ENCODE measurements around the gene C2orf76. TPM values are rescaled to one million over a fixed set of nuclear protein-coding genes. Genes with fewer than 3 reads are reported as not detected.

The C2orf76 gene
- total RNA-seq, 1 donor from 2014 or later: 11.7 TPM

DNA sequence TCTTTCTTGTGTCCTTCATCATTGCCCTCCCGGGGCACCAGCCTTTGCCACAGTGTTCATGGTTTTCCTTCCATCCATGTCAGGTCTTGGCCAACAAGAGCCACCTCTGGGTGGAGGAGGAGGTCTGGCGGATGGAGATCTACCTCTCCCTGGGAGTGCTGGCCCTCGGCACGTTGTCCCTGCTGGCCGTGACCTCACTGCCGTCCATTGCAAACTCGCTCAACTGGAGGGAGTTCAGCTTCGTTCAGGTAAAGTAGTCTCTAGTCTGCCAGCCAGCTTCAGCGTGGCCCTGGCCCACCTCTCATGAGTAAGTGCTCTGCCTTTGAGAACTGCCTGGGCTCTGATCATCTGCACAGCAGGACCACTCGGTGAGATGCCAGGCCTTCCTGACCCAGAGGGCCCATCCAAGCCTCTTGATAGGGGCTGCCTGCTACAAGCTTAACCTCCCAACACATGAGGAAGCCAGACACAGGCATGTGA lies 112.0 kb downstream of the C2orf76 start:
- TF ChIP-seq, protein P1, sequence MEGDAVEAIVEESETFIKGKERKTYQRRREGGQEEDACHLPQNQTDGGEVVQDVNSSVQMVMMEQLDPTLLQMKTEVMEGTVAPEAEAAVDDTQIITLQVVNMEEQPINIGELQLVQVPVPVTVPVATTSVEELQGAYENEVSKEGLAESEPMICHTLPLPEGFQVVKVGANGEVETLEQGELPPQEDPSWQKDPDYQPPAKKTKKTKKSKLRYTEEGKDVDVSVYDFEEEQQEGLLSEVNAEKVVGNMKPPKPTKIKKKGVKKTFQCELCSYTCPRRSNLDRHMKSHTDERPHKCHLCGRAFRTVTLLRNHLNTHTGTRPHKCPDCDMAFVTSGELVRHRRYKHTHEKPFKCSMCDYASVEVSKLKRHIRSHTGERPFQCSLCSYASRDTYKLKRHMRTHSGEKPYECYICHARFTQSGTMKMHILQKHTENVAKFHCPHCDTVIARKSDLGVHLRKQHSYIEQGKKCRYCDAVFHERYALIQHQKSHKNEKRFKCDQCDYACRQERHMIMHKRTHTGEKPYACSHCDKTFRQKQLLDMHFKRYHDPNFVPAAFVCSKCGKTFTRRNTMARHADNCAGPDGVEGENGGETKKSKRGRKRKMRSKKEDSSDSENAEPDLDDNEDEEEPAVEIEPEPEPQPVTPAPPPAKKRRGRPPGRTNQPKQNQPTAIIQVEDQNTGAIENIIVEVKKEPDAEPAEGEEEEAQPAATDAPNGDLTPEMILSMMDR (conservative IDR thresholded peaks at IDR 0.05): no peak
- Mint-ChIP-seq H3K9me3 (no peaks in the 10 kb centered on the region), H3K36me3 (no peaks in the 10 kb centered on the region), H3K27ac (no peak overlapping the region), H3K4me3 (no peak overlapping the region), H3K4me1 (ENCODE audit: unreplicated experiment) (peaks cover 36% of the 10 kb centered on the region), H3K27me3 (no peaks in the 10 kb centered on the region)
- DNase-seq (ENCODE audit: extremely low spot score, unreplicated experiment): no peak

DNA sequence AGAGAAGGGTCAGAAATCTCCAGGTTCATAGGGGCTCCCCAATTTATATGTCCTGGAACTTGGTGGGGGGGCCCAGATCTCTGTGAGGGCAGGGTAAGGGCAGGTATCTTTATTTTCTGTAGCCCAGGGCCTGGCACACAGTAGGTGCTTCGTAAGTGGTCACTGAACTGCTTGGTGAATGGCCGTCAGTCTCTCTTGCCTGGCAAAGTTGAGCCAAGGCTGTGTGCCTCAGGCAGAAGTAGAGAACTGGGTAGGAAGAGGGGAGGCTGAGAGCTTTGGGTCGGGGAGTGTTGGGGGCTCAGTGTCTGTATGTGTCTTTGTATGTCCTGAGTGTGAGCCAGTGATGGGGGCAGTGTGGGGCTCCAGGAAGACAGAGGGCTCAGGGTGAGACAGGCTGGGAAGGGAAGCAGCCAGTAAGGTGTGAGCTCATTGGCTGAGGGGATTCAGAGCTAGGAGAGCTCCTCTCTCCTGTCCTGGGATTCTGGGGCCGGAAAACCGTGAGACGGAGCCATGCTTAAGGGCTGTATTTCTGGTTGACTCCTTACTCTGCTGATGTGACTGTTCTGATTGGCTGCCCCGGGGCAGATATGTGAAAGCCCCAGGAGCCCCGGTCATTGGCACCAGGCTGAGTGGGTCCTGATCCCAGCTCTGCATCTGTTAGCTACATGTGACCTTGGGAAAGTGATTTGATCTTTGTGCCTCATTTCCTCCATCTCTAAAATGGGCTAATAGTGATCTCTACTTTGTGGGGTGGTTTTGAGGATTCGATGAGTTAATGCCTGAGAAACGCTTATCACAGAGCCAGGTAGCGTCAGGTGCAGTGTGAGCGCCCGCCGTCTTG lies 112.7 kb downstream of the C2orf76 start:
- Mint-ChIP-seq H3K27me3 (no peaks in the 10 kb centered on the region), H3K4me1 (ENCODE audit: unreplicated experiment) (peaks cover 30% of the 10 kb centered on the region), H3K36me3 (no peaks in the 10 kb centered on the region), H3K4me3 (no peak overlapping the region), H3K9me3 (no peaks in the 10 kb centered on the region), H3K27ac (no peak overlapping the region)
- DNase-seq (ENCODE audit: extremely low spot score, unreplicated experiment): no peak
- TF ChIP-seq, protein P1 (conservative IDR thresholded peaks at IDR 0.05): no peak

DNA sequence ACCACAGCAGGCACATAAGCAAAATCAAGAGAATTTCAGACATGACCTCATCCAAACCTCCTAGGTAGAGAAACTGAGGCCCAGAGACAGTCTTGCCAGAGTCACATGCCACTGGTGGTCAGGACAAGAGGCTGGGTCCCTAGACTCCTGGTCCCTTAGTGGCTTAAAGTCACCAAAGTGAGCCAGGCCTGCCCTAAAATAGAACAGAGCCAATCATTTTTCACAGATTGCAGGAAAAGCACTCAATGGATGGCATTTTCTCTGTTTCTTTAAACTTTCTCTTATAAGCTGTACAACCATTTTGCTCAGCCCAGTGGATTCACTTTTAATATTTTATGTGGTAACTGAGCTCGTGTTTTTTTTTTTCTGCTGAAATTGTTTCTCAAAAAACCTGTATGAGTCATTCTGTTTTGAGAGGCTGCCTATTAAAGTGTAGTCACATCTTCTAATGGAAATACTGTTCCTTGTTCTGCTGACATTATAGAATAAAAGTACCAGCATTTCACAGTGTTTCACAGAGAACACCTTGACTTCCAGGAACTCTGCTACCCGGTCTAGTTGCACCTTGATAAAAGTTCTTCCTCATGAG lies 113.4 kb downstream of the C2orf76 start:
- Mint-ChIP-seq H3K27ac (peak overlapping the region; percentile 46), H3K4me1 (ENCODE audit: unreplicated experiment) (peaks cover 28% of the 10 kb centered on the region), H3K27me3 (no peaks in the 10 kb centered on the region), H3K36me3 (no peaks in the 10 kb centered on the region), H3K4me3 (no peak overlapping the region), H3K9me3 (no peaks in the 10 kb centered on the region)
- DNase-seq (ENCODE audit: extremely low spot score, unreplicated experiment): no peak
- TF ChIP-seq, protein P1 (conservative IDR thresholded peaks at IDR 0.05): no peak

Other genes with a start within 250 kb of the C2orf76 start
- 1.1 and 1.8 TPM in 2 replicates for gene C1QL2, start 208.1 kb downstream of the C2orf76 start, total RNA-seq (ENCODE audit: low replicate concordance)
- 19.0 and 25.5 TPM in 2 replicates for gene STEAP3, start 143.0 kb downstream of the C2orf76 start, total RNA-seq (ENCODE audit: low replicate concordance)
- 125 and 231 TPM in 2 replicates for gene DBI, start 143 bp upstream of the C2orf76 start, total RNA-seq (ENCODE audit: low replicate concordance)
- gene TMEM37, start 65.0 kb upstream of the C2orf76 start, total RNA-seq (ENCODE audit: low replicate concordance): 11.8 and 16.4 TPM in 2 replicates
- 1.9 and 2.4 TPM in 2 replicates for gene SCTR, start 157.6 kb upstream of the C2orf76 start, total RNA-seq (ENCODE audit: low replicate concordance)
- gene CFAP221, start 177.6 kb upstream of the C2orf76 start, total RNA-seq (ENCODE audit: low replicate concordance): 1.6 and 4.8 TPM in 2 replicates